Measurements from ENCODE around the gene CYB5R3.

DNA sequence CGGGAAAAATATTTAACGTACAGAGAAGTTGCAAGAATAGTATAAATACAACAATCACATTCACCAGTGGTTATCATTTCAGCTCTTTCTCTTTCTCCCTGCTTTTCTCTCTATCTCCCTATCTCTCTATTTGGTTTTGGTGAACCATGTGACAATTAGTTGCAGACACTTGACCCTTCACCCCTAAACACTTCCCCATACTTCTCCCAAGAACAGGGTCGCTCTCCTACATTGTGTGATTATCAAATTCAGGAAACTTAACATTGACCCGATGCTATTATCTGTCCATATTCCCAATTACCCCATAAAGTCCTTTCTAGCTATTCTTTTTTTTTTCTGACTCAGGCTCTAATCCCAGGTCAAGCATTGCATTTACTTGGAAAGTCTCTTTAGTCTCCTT is 4.8 kb upstream of the CYB5R3 start:
- TF ChIP-seq, protein P1, sequence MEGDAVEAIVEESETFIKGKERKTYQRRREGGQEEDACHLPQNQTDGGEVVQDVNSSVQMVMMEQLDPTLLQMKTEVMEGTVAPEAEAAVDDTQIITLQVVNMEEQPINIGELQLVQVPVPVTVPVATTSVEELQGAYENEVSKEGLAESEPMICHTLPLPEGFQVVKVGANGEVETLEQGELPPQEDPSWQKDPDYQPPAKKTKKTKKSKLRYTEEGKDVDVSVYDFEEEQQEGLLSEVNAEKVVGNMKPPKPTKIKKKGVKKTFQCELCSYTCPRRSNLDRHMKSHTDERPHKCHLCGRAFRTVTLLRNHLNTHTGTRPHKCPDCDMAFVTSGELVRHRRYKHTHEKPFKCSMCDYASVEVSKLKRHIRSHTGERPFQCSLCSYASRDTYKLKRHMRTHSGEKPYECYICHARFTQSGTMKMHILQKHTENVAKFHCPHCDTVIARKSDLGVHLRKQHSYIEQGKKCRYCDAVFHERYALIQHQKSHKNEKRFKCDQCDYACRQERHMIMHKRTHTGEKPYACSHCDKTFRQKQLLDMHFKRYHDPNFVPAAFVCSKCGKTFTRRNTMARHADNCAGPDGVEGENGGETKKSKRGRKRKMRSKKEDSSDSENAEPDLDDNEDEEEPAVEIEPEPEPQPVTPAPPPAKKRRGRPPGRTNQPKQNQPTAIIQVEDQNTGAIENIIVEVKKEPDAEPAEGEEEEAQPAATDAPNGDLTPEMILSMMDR (IDR thresholded peaks at IDR 0.05): no peak
- TF ChIP-seq POLR2A (IDR thresholded peaks at IDR 0.05): no peak
